Suprapubic skin (tissue), 4 donors: ENCODE measurements around the gene ARF4. TPM values are rescaled to one million over a fixed set of nuclear protein-coding genes. Genes with fewer than 3 reads are reported as not detected.

Source experiments
- DNase-seq, 2 donors: peaks; one replicate each; pipeline ENCODE4 v3.0.0-alpha.2; 2019; ENCODE audit warnings: low spot score in 2 of 2
- H3K27ac ChIP-seq: fragments of 200-600 bp; sonication (generic); one replicate; pipeline ENCODE4 v1.5.1; 2019
- H3K27me3 ChIP-seq: fragments of 200-600 bp; sonication (generic); one replicate; pipeline ENCODE4 v1.5.1; 2019
- H3K36me3 ChIP-seq: fragments of 200-600 bp; sonication (generic); one replicate; pipeline ENCODE4 v1.5.1; 2019
- H3K4me1 ChIP-seq: fragments of 200-600 bp; sonication (generic); one replicate; pipeline ENCODE4 v1.5.1; 2019
- H3K4me3 ChIP-seq: fragments of 200-600 bp; sonication (generic); one replicate; pipeline ENCODE4 v1.5.1; 2019; ENCODE audit warnings: mild to moderate bottlenecking
- H3K9me3 ChIP-seq: fragments of 200-600 bp; sonication (generic); one replicate; pipeline ENCODE4 v1.5.1; 2019
- EP300 ChIP-seq: sonication (generic); formaldehyde crosslinking; IDR thresholded peaks from one replicate; pipeline ENCODE4 v1.6.1; 2017; ENCODE audit warnings: antibody characterized with exemption
- POLR2A ChIP-seq, 2 donors: fragments of 450-650 bp; IDR thresholded peaks; one replicate each; pipeline ENCODE4 v1.6.1; 2017; ENCODE audit warnings: antibody characterized with exemption in 2 of 2, mild to moderate bottlenecking in 2 of 2, moderate library complexity in 2 of 2
- POLR2AphosphoS5 ChIP-seq, 3 donors: sonication (generic); formaldehyde crosslinking; IDR thresholded peaks; one replicate each; pipeline ENCODE4 v1.6.1; 2017; ENCODE audit warnings: antibody characterized with exemption in 3 of 3
- WGBS: methylation state at CpG from one replicate; pipeline ENCODE4 v1.1.5; 2018; 5-methylcytosine and 5-hydroxymethylcytosine counted together
- total RNA-seq, 4 donors: library from RNA; depleted of rRNA; stranded (reverse); fragments of >200 nt; gene quantifications; one replicate each; pipeline ENCODE4 v1.1.0, GENCODE V29; 2016
- TF ChIP-seq, protein P1 (sequence below), 2 donors: fragments of 200-600 bp in 1 of 2; fragments of 450-650 bp in 1 of 2; sonication (generic) in 1 of 2; IDR thresholded peaks; one replicate each; pipeline ENCODE4 v1.5.1; 2016 to 2019; ENCODE audit warnings: antibody characterized with exemption in 2 of 2, mild to moderate bottlenecking in 1 of 2, moderate library complexity in 1 of 2

ARF4 gene
- total RNA-seq, 4 donors from 2014 or later = 50.9 to 72.1 (median 63.4) TPM

DNA sequence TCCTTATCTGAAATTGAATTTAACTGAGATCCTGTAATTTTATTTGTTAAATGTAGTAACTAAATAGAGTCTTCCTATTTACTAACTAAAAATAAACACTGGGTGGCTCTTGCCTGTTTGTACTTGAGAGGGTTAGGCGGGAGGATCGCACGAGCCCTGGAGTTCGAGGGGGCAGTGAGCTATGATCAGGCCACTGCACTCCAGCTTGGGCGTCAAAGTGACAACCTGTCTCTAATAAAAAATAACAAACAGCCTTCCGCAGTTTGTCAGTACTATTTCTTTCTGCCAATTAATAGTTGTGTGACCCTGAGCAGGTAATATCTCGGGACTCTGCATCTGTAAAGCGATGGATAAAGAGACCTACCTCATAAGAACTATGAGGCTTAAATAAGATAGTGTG, 41.8 kb downstream of the ARF4 start:
- H3K27ac ChIP-seq = peak overlapping the region; percentile 93
- peaks cover 10% of the 10 kb centered on the region for H3K36me3 ChIP-seq
- no peak for DNase-seq
- WGBS = 22% methylated on average over 8 of the region's 8 CpGs
- H3K9me3 ChIP-seq = no peaks in the 10 kb centered on the region
- TF ChIP-seq POLR2AphosphoS5 (IDR thresholded peaks at IDR 0.05) = no peak
- no peak for TF ChIP-seq EP300
- TF ChIP-seq, protein P1, sequence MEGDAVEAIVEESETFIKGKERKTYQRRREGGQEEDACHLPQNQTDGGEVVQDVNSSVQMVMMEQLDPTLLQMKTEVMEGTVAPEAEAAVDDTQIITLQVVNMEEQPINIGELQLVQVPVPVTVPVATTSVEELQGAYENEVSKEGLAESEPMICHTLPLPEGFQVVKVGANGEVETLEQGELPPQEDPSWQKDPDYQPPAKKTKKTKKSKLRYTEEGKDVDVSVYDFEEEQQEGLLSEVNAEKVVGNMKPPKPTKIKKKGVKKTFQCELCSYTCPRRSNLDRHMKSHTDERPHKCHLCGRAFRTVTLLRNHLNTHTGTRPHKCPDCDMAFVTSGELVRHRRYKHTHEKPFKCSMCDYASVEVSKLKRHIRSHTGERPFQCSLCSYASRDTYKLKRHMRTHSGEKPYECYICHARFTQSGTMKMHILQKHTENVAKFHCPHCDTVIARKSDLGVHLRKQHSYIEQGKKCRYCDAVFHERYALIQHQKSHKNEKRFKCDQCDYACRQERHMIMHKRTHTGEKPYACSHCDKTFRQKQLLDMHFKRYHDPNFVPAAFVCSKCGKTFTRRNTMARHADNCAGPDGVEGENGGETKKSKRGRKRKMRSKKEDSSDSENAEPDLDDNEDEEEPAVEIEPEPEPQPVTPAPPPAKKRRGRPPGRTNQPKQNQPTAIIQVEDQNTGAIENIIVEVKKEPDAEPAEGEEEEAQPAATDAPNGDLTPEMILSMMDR (IDR thresholded peaks at IDR 0.05) = no peak
- no peak for TF ChIP-seq POLR2A (IDR thresholded peaks at IDR 0.05)
- peak overlapping the region; percentile 79 for H3K4me3 ChIP-seq
- peaks cover 40% of the 10 kb centered on the region for H3K4me1 ChIP-seq
- H3K27me3 ChIP-seq = no peaks in the 10 kb centered on the region

DNA sequence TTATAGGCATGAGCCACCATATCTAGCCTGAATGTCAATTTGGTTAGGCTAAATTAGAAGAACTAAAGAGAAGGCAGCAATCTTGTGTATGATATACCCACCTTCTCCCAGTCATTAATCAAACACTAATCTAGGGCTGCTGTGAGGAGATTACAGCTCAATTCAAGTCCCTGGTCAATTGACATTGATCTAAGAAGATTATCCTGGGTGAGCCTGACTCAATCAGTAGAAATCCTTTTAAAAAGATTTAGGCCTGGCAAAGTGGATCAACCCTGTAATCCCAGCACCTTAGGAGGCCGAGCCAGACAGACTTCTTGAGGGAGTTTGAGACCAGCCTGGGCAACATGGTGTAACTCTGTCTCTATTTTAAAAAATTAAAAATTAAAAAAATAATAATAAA, 50.5 kb downstream of the ARF4 start:
- Histone ChIP-seq H3K4me3 (no peak overlapping the region), H3K27ac (no peak overlapping the region), H3K9me3 (no peaks in the 10 kb centered on the region), H3K36me3 (no peaks in the 10 kb centered on the region), H3K27me3 (peaks cover 5% of the 10 kb centered on the region), H3K4me1 (peaks cover 11% of the 10 kb centered on the region)
- 100% methylated on average over 1 of the region's 1 CpG for WGBS
- no peak for DNase-seq
- TF ChIP-seq POLR2A (IDR thresholded peaks at IDR 0.05) = no peak
- no peak for TF ChIP-seq POLR2AphosphoS5 (IDR thresholded peaks at IDR 0.05)
- TF ChIP-seq, protein P1 (IDR thresholded peaks at IDR 0.05) = no peak
- TF ChIP-seq EP300 = no peak

DNA sequence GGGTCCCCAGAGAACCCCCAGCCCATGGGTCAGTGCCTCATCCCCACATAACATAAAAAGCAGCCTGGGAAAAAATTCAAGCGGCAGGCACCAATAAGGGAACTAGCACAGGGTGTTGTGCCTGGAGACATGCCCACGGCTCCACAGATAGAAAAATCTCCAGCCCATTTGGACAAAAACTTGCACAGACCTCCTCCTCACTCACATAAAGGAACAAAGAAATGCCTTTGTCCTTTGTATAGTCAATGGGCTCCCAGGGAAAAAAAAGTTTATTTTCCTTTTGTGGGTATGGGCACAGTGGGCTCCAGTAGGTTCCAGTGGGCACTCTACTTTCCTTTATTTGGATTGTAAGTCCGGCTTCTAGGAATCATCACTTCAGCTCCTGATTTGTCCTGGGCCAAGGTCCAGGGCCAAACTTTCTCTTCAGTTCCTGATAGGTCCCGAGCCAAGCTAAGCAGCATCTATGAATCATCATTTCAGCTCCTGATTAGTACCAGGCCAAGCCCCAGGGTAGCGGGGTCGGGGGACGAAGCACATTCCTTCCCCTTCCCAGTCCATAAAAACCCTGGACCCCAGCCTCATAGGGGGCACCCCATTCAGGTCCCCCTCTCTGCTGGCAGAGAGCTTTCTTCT, 51.4 kb downstream of the ARF4 start:
- Histone ChIP-seq H3K36me3 (no peaks in the 10 kb centered on the region), H3K4me3 (no peak overlapping the region), H3K27ac (peak overlapping the region; percentile 4), H3K27me3 (peaks cover 5% of the 10 kb centered on the region), H3K9me3 (no peaks in the 10 kb centered on the region), H3K4me1 (peaks cover 11% of the 10 kb centered on the region)
- WGBS = 65% methylated on average over 7 of the region's 7 CpGs
- no peak for DNase-seq
- TF ChIP-seq POLR2AphosphoS5 (IDR thresholded peaks at IDR 0.05) (no peak), POLR2A (IDR thresholded peaks at IDR 0.05) (no peak), EP300 (no peak)
- TF ChIP-seq, protein P1 (IDR thresholded peaks at IDR 0.05) = no peak

DNA sequence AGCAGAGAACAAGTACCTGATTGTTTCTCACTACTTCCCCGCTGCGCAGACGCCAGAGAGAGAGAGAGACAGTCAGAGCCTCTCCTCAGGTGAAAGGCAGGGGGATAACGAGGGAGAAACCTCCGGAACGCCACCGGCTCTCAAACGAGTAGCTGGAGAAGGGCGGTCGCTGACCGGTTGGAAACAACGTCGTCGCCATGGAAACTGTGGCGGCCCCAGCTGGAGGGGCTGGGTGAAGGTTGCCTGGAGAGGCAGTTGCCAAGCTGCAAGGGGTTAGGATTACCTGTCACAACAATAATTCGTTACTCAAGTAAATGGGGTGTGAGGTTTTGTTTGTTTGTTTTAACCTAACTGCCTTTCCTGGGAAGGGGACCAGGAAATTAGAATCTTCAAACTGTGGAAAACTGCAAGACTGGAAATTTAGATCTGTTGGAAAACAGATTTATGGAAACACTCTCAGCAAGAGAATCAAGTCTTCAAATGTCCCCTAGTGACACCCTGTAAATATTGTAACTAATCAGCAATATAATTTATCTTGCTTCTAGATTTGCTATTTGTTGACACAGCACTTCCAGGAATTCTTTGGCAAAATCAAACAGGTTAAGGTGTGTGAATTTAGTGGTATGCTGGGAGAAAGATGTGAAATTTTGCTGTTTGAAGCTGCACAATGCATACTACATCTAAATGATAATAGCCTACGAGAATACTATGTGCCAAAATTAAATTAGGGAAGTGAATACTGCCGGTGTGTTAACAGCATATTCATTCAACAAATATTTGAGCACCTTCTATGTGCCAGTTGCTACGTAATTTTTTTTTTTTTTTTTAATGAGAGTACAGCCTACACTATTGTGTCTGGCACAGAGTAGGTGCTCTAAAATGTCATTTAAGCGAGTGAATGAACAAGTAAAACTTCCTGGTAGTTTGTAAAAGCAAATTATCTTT, 52.7 kb downstream of the ARF4 start, which contains the start of gene DNAH12:
DNAH12 (minus strand) TSS at position 164 of the 945 bp plus-strand sequence. CDS start 1,474 bp downstream, outside the sequence.
- peaks cover 5% of the 10 kb centered on the region for H3K27me3 ChIP-seq
- 7% methylated on average over 18 of the region's 20 CpGs for WGBS
- no peaks in the 10 kb centered on the region for H3K9me3 ChIP-seq
- DNase-seq = no peak
- H3K27ac ChIP-seq = peak within 1 kb of the TSS; percentile 67
- no peaks in the 10 kb centered on the region for H3K36me3 ChIP-seq
- peaks cover 11% of the 10 kb centered on the region for H3K4me1 ChIP-seq
- peak within 1 kb of the TSS; percentile 37 for H3K4me3 ChIP-seq
- TF ChIP-seq POLR2A (IDR thresholded peaks at IDR 0.05) = no peak
- TF ChIP-seq EP300 = no peak
- TF ChIP-seq, protein P1 (IDR thresholded peaks at IDR 0.05) = no peak
- TF ChIP-seq POLR2AphosphoS5 (IDR thresholded peaks at IDR 0.05) = no peak

DNA sequence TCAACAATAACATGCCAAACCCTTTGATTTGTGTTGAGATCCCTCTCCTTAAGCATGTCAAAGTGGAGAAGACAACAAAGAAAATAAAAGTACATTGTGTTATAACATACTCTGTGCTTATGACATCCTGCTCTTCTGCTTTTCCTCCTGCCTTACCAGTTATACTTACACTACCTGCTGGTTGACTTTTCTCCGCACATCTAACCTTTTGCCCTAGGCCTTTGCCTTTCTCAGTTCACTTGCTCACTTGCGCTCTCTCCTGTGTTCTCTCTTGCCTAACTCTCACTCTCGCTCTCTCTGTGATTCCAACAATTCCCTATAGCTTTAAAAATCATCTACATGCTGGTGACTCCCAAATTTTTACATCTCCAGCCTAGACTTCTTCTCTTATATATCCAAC, 58.7 kb downstream of the ARF4 start:
- no peaks in the 10 kb centered on the region for H3K36me3 ChIP-seq
- no peaks in the 10 kb centered on the region for H3K9me3 ChIP-seq
- H3K27me3 ChIP-seq = no peaks in the 10 kb centered on the region
- no peak overlapping the region for H3K4me3 ChIP-seq
- 67% methylated on average over 3 of the region's 3 CpGs for WGBS
- TF ChIP-seq, protein P1 (IDR thresholded peaks at IDR 0.05) = no peak
- TF ChIP-seq POLR2A (IDR thresholded peaks at IDR 0.05) (no peak), POLR2AphosphoS5 (IDR thresholded peaks at IDR 0.05) (peak in 1 of 3 donors; percentile 60), EP300 (no peak)
- H3K4me1 ChIP-seq = no peaks in the 10 kb centered on the region
- no peak for DNase-seq
- H3K27ac ChIP-seq = peak overlapping the region; percentile 29
